NB4 (cell line): ENCODE measurements around the gene EIPR1.
A peak's percentile ranks its signal among the peaks of the same experiment; 100 is the strongest.
"Not testable (repeated sequence)": the region's sequence is repeated elsewhere in the genome, so short reads cannot be mapped to it uniquely, and the experiment has no call there.

Experiments used
- DNase-seq: peaks from one replicate; pipeline ENCODE4 v3.0.0; 2010; ENCODE audit warnings: low read depth
- H3K4me3 ChIP-seq: one replicate; pipeline ENCODE4 v1.5.1; 2011; ENCODE audit warnings: mild to moderate bottlenecking, low read depth, low read length, moderate library complexity
- MAX ChIP-seq: IDR thresholded peaks from 2 replicates; pipeline ENCODE4 v1.6.1; 2011; ENCODE audit warnings: low read depth, low read length
- MYC ChIP-seq: IDR thresholded peaks from 2 replicates; pipeline ENCODE4 v1.6.1; 2011; ENCODE audit warnings: low read depth, low read length
- POLR2A ChIP-seq: IDR thresholded peaks from 2 replicates; pipeline ENCODE4 v1.6.1; 2011; ENCODE audit warnings: mild to moderate bottlenecking; ENCODE audit not compliant: insufficient read length; ENCODE audit errors: extremely low read depth
- TF ChIP-seq, protein P1 (sequence below): IDR thresholded peaks from one replicate; pipeline ENCODE4 v1.5.1; 2012; ENCODE audit warnings: low read depth, low read length

Gene EIPR1

DNA sequence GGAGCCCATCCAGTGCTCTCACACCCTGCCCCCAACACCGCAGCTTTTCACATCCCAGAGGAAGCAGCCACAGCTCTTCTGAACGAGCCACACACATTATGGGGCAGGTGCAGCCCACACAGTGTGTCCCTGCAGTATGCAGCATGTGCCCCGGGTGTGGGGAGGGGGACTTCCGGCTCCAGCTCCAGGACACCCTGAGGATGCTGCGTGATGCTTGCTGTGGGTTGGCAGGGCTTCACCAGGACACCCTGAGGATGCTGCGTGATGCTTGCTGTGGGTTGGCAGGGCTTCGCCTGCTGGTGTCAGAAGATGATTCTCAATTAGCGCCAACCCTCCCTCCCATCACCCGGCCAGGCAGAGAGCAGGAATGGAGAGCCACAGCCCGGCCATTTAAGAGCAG is 193.9 kb downstream of the EIPR1 start:
- TF ChIP-seq, protein P1, sequence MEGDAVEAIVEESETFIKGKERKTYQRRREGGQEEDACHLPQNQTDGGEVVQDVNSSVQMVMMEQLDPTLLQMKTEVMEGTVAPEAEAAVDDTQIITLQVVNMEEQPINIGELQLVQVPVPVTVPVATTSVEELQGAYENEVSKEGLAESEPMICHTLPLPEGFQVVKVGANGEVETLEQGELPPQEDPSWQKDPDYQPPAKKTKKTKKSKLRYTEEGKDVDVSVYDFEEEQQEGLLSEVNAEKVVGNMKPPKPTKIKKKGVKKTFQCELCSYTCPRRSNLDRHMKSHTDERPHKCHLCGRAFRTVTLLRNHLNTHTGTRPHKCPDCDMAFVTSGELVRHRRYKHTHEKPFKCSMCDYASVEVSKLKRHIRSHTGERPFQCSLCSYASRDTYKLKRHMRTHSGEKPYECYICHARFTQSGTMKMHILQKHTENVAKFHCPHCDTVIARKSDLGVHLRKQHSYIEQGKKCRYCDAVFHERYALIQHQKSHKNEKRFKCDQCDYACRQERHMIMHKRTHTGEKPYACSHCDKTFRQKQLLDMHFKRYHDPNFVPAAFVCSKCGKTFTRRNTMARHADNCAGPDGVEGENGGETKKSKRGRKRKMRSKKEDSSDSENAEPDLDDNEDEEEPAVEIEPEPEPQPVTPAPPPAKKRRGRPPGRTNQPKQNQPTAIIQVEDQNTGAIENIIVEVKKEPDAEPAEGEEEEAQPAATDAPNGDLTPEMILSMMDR = no peak
- TF ChIP-seq MAX (no peak), POLR2A (no peak), MYC (no peak)
- DNase-seq = no peak
- no peak overlapping the region for H3K4me3 ChIP-seq

GRCh38 chr2:3182848-3183247 is 194.8 kb downstream of the EIPR1 start:
- no peak for TF ChIP-seq MAX
- TF ChIP-seq, protein P1 = no peak
- no peak for TF ChIP-seq MYC
- TF ChIP-seq POLR2A = no peak
- no peak overlapping the region for H3K4me3 ChIP-seq
- DNase-seq = no peak

DNA sequence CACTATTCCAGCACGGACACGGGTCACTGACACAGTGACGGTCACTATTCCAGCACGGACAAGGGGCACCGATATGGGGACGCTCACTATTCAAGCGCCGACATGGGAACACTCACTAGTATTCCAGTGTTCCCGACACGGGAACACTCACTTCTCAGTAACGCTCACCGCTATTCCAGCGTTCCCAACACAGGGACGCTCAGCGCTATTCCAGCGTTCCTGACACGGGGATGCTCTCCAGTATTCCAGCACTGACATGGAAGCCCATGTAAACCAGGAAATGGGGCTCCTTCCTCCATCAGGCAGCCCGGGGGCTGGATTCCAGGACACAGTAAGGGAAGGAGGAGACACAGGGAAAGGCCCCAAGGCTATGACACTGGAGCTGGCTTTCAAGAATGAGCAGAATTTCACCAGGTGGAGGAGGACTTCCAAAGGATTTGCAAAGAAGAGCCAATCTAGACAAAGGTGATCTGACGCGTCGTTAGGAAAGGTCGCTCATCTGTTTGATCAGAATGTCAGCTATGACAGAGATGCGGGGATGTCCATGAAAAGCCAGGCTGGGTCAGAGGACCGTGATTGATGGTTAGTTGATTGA is 196.1 kb downstream of the EIPR1 start:
- DNase-seq = no peak
- TF ChIP-seq MYC (no peak), POLR2A (no peak), MAX (no peak)
- TF ChIP-seq, protein P1 = no peak
- no peak overlapping the region for H3K4me3 ChIP-seq

- H3K4me3 ChIP-seq = not testable (repeated sequence)
- DNase-seq = peak; percentile 34
Measured at GRCh38 chr2:3180909-3181221, 196.8 kb downstream of the EIPR1 start.

GRCh38 chr2:3180082-3180908 is 197.3 kb downstream of the EIPR1 start:
- TF ChIP-seq, protein P1 = no peak
- no peak for TF ChIP-seq MAX
- TF ChIP-seq MYC = no peak
- H3K4me3 ChIP-seq = no peak overlapping the region
- DNase-seq = peak; percentile 38

GRCh38 chr2:3179626-3180025 is 198.0 kb downstream of the EIPR1 start:
- TF ChIP-seq, protein P1 = no peak
- no peak for TF ChIP-seq MAX
- no peak for TF ChIP-seq MYC
- no peak for TF ChIP-seq POLR2A
- no peak for DNase-seq
- H3K4me3 ChIP-seq = no peak overlapping the region
